OCI-LY3 (cell line): ENCODE results near the gene CASS4.

ENCODE experiments used
- H2AFZ ChIP-seq: fragments of 200-600, 300-600 bp; shearing (Covaris generic); 2 replicates; pipeline ENCODE4 v1.6.0; 2014; ENCODE audit warnings: antibody characterized with exemption, low read depth, low read length
- H3K27ac ChIP-seq: fragments of 200-600, 300-600 bp; sonication (generic); 2 replicates; pipeline ENCODE4 v1.5.1; 2014; ENCODE audit warnings: mild to moderate bottlenecking, low read length, moderate library complexity, mixed read lengths
- H3K27me3 ChIP-seq: fragments of 200-600, 300-600 bp; sonication (generic); 2 replicates; pipeline ENCODE4 v1.6.1; 2014; ENCODE audit warnings: low read depth, low read length, mixed read lengths
- H3K36me3 ChIP-seq: fragments of 200-600, 300-600 bp; sonication (generic); replicated peaks from 2 replicates; pipeline ENCODE3; 2014; ENCODE audit warnings: low read depth, low read length, mixed read lengths
- H3K4me1 ChIP-seq: fragments of 300-600, 200-600 bp; sonication (generic); 2 replicates; pipeline ENCODE4 v1.6.1; 2014; ENCODE audit warnings: low read length, mixed read lengths
- H3K4me2 ChIP-seq: fragments of 200-600, 300-600 bp; sonication (generic); 2 replicates; pipeline ENCODE4 v1.6.1; 2014; ENCODE audit warnings: low read length, mixed read lengths
- H3K4me3 ChIP-seq: fragments of 300-600, 200-600 bp; sonication (generic); 2 replicates; pipeline ENCODE4 v1.5.1; 2014; ENCODE audit warnings: antibody characterized with exemption, mild to moderate bottlenecking, low read length, moderate library complexity
- H3K79me2 ChIP-seq: fragments of 300-600, 200-600 bp; shearing (Covaris generic); 2 replicates; pipeline ENCODE4 v1.6.1; 2014; ENCODE audit warnings: mild to moderate bottlenecking, low read length, mixed read lengths
- H3K9ac ChIP-seq: fragments of 300-600, 200-600 bp; shearing (Covaris generic); 2 replicates; pipeline ENCODE4 v1.6.0; 2014; ENCODE audit warnings: mild to moderate bottlenecking, low read length, moderate library complexity
- H3K9me3 ChIP-seq: fragments of 200-600, 300-600 bp; shearing (Covaris generic); 2 replicates; pipeline ENCODE4 v1.6.1; 2014; ENCODE audit warnings: low read length, mixed read lengths; ENCODE audit not compliant: insufficient read depth
- H4K20me1 ChIP-seq: fragments of 200-600, 300-600 bp; sonication (generic); 2 replicates; pipeline ENCODE4 v1.6.1; 2016; ENCODE audit warnings: low read length, mixed read lengths; ENCODE audit not compliant: insufficient read depth
- EZH2phosphoT487 ChIP-seq: fragments of 200-600 bp; shearing (Covaris generic); IDR thresholded peaks from 2 replicates; pipeline ENCODE4 v1.6.1; 2018; ENCODE audit warnings: antibody characterized with exemption, mixed run types, low read depth
- TF ChIP-seq, protein P1 (sequence below): fragments of 200-600, 300-600 bp; sonication (generic); IDR thresholded peaks from 2 replicates; pipeline ENCODE4 v1.5.1; 2014; ENCODE audit warnings: antibody characterized with exemption, low read length, low read depth

CASS4 gene

DNA sequence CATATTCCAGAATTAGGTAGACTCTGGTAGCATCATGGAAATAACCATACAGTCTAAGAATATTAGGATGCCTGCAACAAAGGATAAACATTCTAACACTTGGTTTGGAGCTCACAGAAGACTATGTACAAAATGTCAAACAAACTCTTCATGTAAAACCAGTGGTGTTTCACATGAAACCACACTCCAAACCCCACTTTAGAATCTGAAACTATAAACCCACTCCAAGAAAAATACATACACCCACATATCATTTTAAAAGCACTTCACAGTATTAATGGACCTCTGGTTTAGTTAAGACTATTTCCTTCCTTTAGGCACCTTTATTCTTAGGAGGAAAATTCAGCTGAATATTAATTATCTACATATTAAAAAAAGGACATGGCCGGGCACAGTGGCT lies 30.6 kb upstream of the CASS4 start:
- Histone ChIP-seq H3K79me2 (peaks cover 89% of the 10 kb centered on the region), H3K27ac (no peak overlapping the region), H3K4me3 (no peak overlapping the region), H3K36me3 (peaks cover 77% of the 10 kb centered on the region), H2AFZ (no peak overlapping the region), H3K27me3 (no peaks in the 10 kb centered on the region), H3K4me1 (no peaks in the 10 kb centered on the region), H3K9me3 (no peaks in the 10 kb centered on the region), H3K4me2 (no peak overlapping the region), H3K9ac (no peak overlapping the region), H4K20me1 (peaks cover 50% of the 10 kb centered on the region)
- TF ChIP-seq, protein P1, sequence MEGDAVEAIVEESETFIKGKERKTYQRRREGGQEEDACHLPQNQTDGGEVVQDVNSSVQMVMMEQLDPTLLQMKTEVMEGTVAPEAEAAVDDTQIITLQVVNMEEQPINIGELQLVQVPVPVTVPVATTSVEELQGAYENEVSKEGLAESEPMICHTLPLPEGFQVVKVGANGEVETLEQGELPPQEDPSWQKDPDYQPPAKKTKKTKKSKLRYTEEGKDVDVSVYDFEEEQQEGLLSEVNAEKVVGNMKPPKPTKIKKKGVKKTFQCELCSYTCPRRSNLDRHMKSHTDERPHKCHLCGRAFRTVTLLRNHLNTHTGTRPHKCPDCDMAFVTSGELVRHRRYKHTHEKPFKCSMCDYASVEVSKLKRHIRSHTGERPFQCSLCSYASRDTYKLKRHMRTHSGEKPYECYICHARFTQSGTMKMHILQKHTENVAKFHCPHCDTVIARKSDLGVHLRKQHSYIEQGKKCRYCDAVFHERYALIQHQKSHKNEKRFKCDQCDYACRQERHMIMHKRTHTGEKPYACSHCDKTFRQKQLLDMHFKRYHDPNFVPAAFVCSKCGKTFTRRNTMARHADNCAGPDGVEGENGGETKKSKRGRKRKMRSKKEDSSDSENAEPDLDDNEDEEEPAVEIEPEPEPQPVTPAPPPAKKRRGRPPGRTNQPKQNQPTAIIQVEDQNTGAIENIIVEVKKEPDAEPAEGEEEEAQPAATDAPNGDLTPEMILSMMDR: no peak
- no peak for TF ChIP-seq EZH2phosphoT487

DNA sequence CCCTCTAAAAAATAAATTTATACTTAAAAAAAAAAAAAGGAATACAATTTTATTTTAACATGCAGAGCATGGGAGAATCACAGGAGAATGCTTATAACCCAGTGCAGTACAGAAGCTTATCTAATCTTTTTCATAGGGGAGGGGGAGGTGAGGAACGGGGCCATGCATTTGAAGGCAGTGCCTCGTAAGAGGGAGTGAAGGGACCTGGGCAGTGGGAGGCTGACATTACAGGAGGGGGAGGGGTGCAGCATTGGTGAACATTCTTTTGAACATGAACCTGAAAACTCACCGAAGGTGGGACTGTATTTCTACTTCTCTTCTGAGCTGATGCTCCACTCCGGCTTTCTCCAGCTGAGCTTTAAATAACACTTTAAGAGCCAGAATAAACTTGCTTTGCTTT lies 29.4 kb upstream of the CASS4 start:
- TF ChIP-seq, protein P1: no peak
- TF ChIP-seq EZH2phosphoT487: no peak
- H3K4me1 ChIP-seq: no peaks in the 10 kb centered on the region
- no peak overlapping the region for H3K27ac ChIP-seq
- H4K20me1 ChIP-seq: peaks cover 49% of the 10 kb centered on the region
- H3K9me3 ChIP-seq: no peaks in the 10 kb centered on the region
- H3K9ac ChIP-seq: no peak overlapping the region
- peaks cover 88% of the 10 kb centered on the region for H3K79me2 ChIP-seq
- no peak overlapping the region for H3K4me2 ChIP-seq
- no peak overlapping the region for H2AFZ ChIP-seq
- peaks cover 83% of the 10 kb centered on the region for H3K36me3 ChIP-seq
- no peaks in the 10 kb centered on the region for H3K27me3 ChIP-seq
- no peak overlapping the region for H3K4me3 ChIP-seq

DNA sequence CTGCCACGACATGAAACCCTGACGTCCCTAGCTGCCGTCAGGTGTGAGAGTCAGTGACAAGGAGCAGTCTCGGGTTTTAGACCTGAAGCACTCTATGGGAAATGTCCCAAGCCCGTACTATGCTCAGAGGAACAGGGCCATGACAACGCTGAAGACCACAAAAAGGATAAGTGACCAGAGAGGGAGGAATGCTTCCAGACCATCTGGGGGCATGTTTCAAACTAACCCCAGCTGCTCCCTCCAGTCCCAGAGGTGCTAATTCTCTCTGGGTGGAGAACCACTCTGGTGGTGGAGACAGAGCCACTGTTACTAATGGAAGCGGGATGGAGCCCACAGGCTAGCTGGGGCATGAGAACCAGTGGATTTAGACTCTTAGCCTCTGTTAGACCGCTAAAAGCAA lies 28.7 kb upstream of the CASS4 start:
- Histone ChIP-seq H3K9ac (no peak overlapping the region), H3K4me1 (no peaks in the 10 kb centered on the region), H3K36me3 (peaks cover 83% of the 10 kb centered on the region), H3K9me3 (no peaks in the 10 kb centered on the region), H3K4me2 (no peak overlapping the region), H3K27me3 (no peaks in the 10 kb centered on the region), H3K4me3 (no peak overlapping the region), H3K79me2 (peaks cover 88% of the 10 kb centered on the region), H2AFZ (no peak overlapping the region), H3K27ac (no peak overlapping the region), H4K20me1 (peaks cover 46% of the 10 kb centered on the region)
- TF ChIP-seq EZH2phosphoT487: no peak
- TF ChIP-seq, protein P1: no peak

DNA sequence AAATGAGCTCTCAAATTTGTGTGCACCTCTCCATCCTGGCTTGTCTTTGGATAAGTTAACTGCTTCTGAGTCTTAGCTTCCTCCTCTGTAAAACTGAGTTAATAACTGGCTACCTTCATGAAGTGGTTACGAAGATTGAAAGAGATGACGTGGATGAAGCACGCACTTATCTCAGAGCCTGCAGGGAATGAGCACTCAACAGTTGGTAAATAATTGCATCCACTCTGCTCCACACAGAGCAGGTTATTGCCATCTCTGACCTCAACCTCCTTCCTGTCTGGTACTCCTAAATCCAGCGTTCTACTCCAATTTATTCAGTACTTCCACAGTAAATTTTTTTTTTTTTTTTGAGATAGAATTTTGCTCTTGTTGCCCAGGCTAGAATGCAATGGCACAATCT lies 26.9 kb upstream of the CASS4 start:
- Histone ChIP-seq H3K79me2 (peaks cover 93% of the 10 kb centered on the region), H3K36me3 (peaks cover 86% of the 10 kb centered on the region), H3K4me3 (no peak overlapping the region), H3K4me2 (no peak overlapping the region), H3K27ac (no peak overlapping the region), H2AFZ (no peak overlapping the region), H4K20me1 (peaks cover 41% of the 10 kb centered on the region), H3K9me3 (no peaks in the 10 kb centered on the region), H3K9ac (no peak overlapping the region), H3K27me3 (no peaks in the 10 kb centered on the region), H3K4me1 (no peaks in the 10 kb centered on the region)
- TF ChIP-seq, protein P1: no peak
- TF ChIP-seq EZH2phosphoT487: no peak
